Right atrium auricular region (tissue), 2 donors: ENCODE data around the gene ZP3. TPM values are rescaled to one million over a fixed set of nuclear protein-coding genes. Genes with fewer than 3 reads are reported as not detected.

ENCODE experiments used
- DNase-seq: peaks from one replicate; pipeline ENCODE4 v3.0.0-alpha.2; 2019; ENCODE audit warnings: low spot score
- H3K27ac ChIP-seq, 2 donors: fragments of 200-600 bp; sonication (generic); 1 replicate in 1 of 2; 2 replicates in 1 of 2; pipeline ENCODE4 v1.5.1; 2016 to 2019
- H3K27me3 ChIP-seq, 2 donors: fragments of 200-600 bp; sonication (generic); one replicate each; pipeline versions ENCODE4 v1.5.1 to v1.6.0; 2017 to 2019
- H3K36me3 ChIP-seq: fragments of 200-600 bp; sonication (generic); one replicate; pipeline ENCODE4 v1.5.1; 2016
- H3K4me1 ChIP-seq, 2 donors: fragments of 200-600 bp; sonication (generic); one replicate each; pipeline versions ENCODE4 v1.5.1 to v1.6.0; 2017 to 2019
- H3K4me3 ChIP-seq, 2 donors: fragments of 200-600 bp; sonication (generic); 1 replicate in 1 of 2; 2 replicates in 1 of 2; pipeline ENCODE4 v1.5.1; 2017 to 2019; ENCODE audit warnings: mild to moderate bottlenecking in 1 of 2, moderate library complexity in 1 of 2
- H3K9me3 ChIP-seq, 2 donors: fragments of 200-600 bp; sonication (generic); one replicate each; pipeline ENCODE4 v1.5.1; 2019
- total RNA-seq, 2 donors: library from RNA; depleted of rRNA; stranded (reverse); fragments of >200 nt; gene quantifications; one replicate each; pipeline ENCODE4 v1.1.0, GENCODE V29; 2016
- TF ChIP-seq, protein P1 (sequence below), 2 donors: fragments of 200-600 bp; sonication (generic); IDR thresholded peaks; one replicate each; pipeline ENCODE4 v1.5.1; 2019; ENCODE audit warnings: antibody characterized with exemption in 2 of 2

The ZP3 gene
- total RNA-seq, result 1 to 10 TPM; 2.4 to 3.4 TPM

DNA sequence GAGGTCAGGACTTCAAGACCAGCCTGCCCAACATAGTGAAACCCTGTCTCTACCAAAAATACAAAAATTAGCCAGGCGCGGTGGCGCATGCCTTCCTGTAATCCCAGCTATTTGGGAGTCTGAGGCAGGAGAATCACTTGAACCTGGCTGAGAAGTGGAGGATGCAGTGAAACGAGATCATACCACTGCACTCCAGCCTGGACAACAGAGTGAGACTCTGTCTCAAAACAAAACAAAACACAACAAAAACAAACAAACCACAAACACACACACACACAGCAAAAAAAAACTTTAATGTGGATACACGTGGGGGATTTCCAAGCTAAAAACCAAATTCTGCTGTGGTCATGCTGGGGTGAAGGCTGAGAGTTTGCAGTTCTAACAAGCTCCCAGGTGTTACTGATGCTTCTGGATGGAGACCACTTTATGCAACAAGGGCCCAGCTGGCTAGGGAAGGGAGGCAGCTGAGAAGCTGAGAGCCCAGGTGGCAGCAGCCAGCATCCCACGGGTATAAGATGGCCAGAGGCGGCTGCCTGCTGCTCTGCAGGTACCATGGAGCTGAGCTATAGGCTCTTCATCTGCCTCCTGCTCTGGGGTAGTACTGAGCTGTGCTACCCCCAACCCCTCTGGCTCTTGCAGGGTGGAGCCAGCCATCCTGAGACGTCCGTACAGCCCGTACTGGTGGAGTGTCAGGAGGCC lies at the start of gene ZP3:
ZP3 (plus strand) TSS at position 538 of the 699 bp plus-strand sequence; CDS start at position 553, 15 bp downstream.
- TF ChIP-seq, protein P1, sequence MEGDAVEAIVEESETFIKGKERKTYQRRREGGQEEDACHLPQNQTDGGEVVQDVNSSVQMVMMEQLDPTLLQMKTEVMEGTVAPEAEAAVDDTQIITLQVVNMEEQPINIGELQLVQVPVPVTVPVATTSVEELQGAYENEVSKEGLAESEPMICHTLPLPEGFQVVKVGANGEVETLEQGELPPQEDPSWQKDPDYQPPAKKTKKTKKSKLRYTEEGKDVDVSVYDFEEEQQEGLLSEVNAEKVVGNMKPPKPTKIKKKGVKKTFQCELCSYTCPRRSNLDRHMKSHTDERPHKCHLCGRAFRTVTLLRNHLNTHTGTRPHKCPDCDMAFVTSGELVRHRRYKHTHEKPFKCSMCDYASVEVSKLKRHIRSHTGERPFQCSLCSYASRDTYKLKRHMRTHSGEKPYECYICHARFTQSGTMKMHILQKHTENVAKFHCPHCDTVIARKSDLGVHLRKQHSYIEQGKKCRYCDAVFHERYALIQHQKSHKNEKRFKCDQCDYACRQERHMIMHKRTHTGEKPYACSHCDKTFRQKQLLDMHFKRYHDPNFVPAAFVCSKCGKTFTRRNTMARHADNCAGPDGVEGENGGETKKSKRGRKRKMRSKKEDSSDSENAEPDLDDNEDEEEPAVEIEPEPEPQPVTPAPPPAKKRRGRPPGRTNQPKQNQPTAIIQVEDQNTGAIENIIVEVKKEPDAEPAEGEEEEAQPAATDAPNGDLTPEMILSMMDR (IDR thresholded peaks at IDR 0.05), result no peak
- H3K4me1 ChIP-seq, result no peaks in the 10 kb centered on the region
- H3K36me3 ChIP-seq, result no peaks in the 10 kb centered on the region
- no peak within 1 kb of the TSS for H3K27ac ChIP-seq
- H3K27me3 ChIP-seq, result no peaks in the 10 kb centered on the region
- peaks cover 0 to 7% of the 10 kb centered on the region in 2 donors for H3K9me3 ChIP-seq
- H3K4me3 ChIP-seq, result no peak within 1 kb of the TSS
- no peak for DNase-seq

DNA sequence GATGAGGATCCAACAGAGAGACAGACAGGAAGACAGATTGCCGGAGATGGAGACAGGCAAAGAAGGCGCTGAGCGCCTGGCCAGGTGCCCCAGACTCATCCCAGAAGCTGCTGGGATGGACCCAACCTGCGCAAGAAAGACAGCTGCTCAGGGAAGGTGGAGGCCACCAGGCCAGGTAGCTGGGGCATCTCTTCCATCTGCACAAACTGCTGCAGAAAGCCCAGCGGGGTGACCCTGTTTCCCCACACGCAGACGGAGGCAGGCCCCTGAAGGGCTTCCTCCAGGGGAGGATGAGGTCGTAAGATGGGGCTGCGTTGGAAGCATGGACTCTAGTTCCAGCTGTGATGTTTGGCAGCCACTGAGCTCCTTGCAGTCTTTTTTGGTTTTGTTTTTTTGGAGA lies 49.5 kb upstream of the ZP3 start:
- H3K4me1 ChIP-seq, result peaks cover 0 to 29% of the 10 kb centered on the region in 2 donors
- no peak overlapping the region for H3K4me3 ChIP-seq
- TF ChIP-seq, protein P1 (IDR thresholded peaks at IDR 0.05), result no peak
- H3K9me3 ChIP-seq, result no peaks in the 10 kb centered on the region
- no peaks in the 10 kb centered on the region for H3K27me3 ChIP-seq
- no peak overlapping the region for H3K27ac ChIP-seq
- no peak for DNase-seq
- no peaks in the 10 kb centered on the region for H3K36me3 ChIP-seq

DNA sequence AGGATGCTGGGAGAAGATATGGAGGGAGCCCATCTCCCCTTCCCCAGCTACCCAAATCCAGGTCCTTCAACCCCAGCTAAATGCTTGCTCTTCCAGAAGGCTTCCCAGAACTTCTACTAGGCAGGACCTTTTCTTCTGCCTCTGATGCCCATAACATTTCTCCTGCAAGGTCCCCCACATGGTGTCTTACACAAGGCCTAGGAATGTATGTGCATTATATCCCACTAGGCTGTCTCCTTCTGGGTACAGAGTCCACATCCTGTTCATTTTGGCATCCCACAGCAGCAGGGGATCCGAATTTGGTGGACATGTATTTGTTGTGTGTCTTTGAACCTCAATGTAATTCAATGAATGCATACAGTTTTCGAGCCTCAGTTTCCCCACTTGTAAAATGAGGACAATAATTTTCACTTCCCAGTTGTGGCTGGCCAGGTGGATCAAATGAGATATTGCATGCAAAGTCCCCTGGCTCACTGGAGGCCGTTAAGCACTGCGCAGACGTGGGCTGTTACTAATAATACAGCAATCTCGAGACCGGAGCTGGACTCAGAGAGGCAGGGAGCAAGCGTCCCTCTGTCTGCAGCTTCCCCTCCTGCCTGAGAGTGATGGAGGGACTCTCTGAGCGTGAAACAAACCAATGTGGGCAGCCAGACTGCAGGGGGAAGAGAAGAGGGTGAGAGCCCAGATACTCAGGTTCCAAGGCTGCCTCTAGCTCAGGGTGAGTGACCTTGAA lies 47.4 kb upstream of the ZP3 start:
- Histone ChIP-seq H3K9me3 (no peaks in the 10 kb centered on the region), H3K4me1 (peaks cover 0 to 38% of the 10 kb centered on the region in 2 donors), H3K36me3 (no peaks in the 10 kb centered on the region), H3K27ac (peak overlapping the region; percentile 41 to 76), H3K4me3 (no peak overlapping the region), H3K27me3 (no peaks in the 10 kb centered on the region)
- DNase-seq, result no peak
- TF ChIP-seq, protein P1 (IDR thresholded peaks at IDR 0.05), result no peak

DNA sequence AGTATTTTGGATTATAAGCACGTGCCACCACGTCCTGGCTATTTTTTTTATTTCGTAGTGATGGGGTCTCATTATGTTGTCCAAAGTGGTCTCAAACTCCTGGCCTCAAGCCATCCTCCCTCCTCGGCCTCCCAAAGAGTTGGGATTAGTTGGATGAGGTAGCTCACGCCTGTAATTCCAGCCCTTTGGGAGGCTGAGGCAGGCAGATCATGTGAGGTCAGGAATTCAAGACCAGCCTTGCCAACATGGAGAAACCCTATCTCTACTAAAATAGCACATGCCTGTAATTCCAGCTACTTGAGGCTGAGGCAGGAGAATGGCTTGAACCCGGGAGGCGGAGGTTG lies 44.2 kb upstream of the ZP3 start:
- Histone ChIP-seq H3K9me3 (no peaks in the 10 kb centered on the region), H3K36me3 (no peaks in the 10 kb centered on the region), H3K4me1 (peaks cover 0 to 30% of the 10 kb centered on the region in 2 donors), H3K27ac (peak overlapping the region; percentile 92 to 93), H3K4me3 (peak overlapping the region in 1 of 2 donors; percentile 43), H3K27me3 (no peaks in the 10 kb centered on the region)
- TF ChIP-seq, protein P1 (IDR thresholded peaks at IDR 0.05), result no peak
- DNase-seq, result no peak

DNA sequence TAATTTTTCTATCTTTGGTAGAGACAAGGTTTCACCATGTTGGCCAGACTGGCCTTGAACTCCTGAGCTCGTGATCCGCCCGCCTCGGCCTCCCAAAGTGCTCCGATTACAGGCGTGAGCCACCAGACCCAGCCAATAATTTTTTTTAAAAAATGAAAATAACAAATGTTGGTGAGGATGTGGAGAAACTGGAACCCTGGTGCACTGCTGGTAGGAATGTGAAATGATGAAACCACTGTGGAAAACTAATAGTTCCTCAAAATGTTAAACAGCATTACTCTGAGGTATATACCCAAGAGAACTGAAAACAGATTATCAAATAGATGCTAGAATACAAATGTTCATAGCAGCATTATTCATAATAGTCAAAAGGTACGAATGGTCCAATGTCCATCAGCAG lies 42.9 kb upstream of the ZP3 start:
- H3K4me3 ChIP-seq, result no peak overlapping the region
- peak overlapping the region in 1 of 2 donors; percentile 93 for H3K27ac ChIP-seq
- H3K27me3 ChIP-seq, result no peaks in the 10 kb centered on the region
- H3K36me3 ChIP-seq, result no peaks in the 10 kb centered on the region
- TF ChIP-seq, protein P1 (IDR thresholded peaks at IDR 0.05), result no peak
- no peaks in the 10 kb centered on the region for H3K9me3 ChIP-seq
- peaks cover 0 to 30% of the 10 kb centered on the region in 2 donors for H3K4me1 ChIP-seq
- no peak for DNase-seq
